ENCODE measurements around the gene GLS2.

GLS2 gene

DNA sequence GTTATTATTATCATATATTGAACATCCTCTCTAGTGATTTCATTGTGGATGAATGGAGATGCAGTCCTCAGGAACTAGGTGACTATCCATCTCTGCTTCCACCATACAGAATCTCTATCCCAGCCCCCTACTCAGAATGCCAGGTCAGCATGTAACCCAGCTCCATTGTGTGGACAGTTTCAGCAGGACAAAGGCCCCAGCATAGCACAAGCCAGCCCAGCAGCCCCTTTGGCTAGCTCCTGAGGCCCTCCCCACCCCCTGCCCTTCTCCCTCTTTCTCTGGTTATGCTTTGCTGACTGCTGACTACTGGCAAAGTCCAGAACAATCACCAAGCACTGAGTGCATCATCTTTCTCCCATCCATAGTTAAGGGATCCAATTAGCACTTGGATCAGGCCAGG, 25.4 kb downstream of the GLS2 start:
- POLR2A ChIA-PET: interaction anchor here (0.9 kb wide), 1 partner anchor 104 kb away, joined by 3 read pairs; no protein-coding TSS in a partner anchor
- no peak overlapping the region for H3K4me3 ChIP-seq (ENCODE audit: low read depth, low read length)
- TF ChIP-seq, protein P1, sequence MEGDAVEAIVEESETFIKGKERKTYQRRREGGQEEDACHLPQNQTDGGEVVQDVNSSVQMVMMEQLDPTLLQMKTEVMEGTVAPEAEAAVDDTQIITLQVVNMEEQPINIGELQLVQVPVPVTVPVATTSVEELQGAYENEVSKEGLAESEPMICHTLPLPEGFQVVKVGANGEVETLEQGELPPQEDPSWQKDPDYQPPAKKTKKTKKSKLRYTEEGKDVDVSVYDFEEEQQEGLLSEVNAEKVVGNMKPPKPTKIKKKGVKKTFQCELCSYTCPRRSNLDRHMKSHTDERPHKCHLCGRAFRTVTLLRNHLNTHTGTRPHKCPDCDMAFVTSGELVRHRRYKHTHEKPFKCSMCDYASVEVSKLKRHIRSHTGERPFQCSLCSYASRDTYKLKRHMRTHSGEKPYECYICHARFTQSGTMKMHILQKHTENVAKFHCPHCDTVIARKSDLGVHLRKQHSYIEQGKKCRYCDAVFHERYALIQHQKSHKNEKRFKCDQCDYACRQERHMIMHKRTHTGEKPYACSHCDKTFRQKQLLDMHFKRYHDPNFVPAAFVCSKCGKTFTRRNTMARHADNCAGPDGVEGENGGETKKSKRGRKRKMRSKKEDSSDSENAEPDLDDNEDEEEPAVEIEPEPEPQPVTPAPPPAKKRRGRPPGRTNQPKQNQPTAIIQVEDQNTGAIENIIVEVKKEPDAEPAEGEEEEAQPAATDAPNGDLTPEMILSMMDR (IDR thresholded peaks at IDR 0.05; ENCODE audit: insufficient read depth, low read length, missing control alignments): no peak
- CTCF ChIA-PET: interaction anchor here (0.6 to 6.8 kb wide), 17 partner anchors 11 to 271 kb away, joined by 3 to 100 read pairs (median 15); partner anchors contain the start of genes ANKRD52, APOF, CNPY2 and COQ10A
- DNase-seq (ENCODE audit: low read depth, low spot score): no peak

DNA sequence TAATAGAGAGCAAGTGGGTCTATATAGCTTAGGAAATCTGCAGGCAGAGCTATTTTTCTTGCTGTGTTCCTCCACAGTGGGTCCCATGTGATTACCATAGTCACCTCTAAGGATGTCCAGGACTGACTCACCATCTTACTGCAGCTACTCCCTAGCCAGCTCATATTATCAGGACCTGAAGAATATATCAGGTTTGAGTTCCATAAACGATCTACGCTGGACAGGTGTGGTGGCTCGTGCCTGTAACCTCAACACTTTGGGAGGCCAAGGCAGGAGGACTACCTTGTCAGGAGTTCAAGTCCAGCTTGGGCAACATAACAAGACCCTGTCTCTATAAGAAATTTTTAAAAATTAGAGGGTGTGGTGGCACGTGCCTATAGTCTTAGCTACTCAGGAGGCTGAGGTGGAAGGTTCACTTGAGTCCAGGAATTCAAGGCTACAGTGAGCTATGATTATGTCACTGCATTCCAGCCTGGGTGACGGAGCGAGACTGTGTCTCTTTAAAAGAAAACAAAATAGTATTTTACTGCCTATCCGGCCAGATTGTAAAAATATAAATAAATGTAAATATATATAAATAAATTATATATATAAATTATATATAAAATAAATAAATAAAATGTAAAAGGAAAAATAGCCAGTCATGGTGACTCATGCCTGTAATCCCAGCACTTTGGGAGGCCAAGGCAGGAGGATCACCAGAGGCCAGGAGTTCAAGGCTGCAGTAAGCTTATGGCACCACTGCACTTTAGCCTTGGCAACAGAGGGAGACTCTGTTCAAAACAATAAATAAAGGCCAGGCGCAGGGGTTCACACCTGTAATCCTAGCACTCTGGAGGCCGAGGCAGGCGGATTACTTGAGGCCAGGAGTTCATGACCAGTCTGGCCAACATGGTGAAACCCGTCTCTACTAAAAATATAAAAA, 26.5 kb downstream of the GLS2 start:
- CTCF ChIA-PET: interaction anchor here (1.0 to 6.8 kb wide), 11 partner anchors 10 to 272 kb away, joined by 3 to 100 read pairs (median 6); partner anchors contain the start of genes ANKRD52, APOF, CNPY2 and COQ10A

GRCh38 chr12:56457817-56458216, 30.1 kb downstream of the GLS2 start:
- no peak overlapping the region for H3K4me3 ChIP-seq (ENCODE audit: low read depth, low read length)
- TF ChIP-seq, protein P1 (IDR thresholded peaks at IDR 0.05; ENCODE audit: insufficient read depth, low read length, missing control alignments): no peak
- ChIA-PET POLR2A (no interaction called here), CTCF (interaction anchor here (0.9 to 1.1 kb wide), 2 partner anchors 141 to 201 kb away, joined by 3 read pairs; no protein-coding TSS in a partner anchor)
- DNase-seq (ENCODE audit: low read depth, low spot score): no peak

More for the DNA sequence above, 26.5 kb downstream of the GLS2 start:
- no peak overlapping the region for H3K4me3 ChIP-seq (ENCODE audit: low read depth, low read length)
- POLR2A ChIA-PET: interaction anchor here (1.1 kb wide), 1 partner anchor 145 kb away, joined by 3 read pairs; the partner anchor contains the start of gene CNPY2
- TF ChIP-seq, protein P1 (IDR thresholded peaks at IDR 0.05; ENCODE audit: insufficient read depth, low read length, missing control alignments): no peak
- no peak for DNase-seq (ENCODE audit: low read depth, low spot score)

GRCh38 chr12:56454557-56454956, 33.4 kb downstream of the GLS2 start, which contains the start of gene MIP:
Gene MIP (minus strand): TSS chr12:56454657. CDS start chr12:56454613, 44 bp downstream.
- CTCF ChIA-PET: interaction anchor here (0.7 to 8.8 kb wide), 3 partner anchors 9 to 96 kb away, joined by 3 to 100 read pairs (median 4); no protein-coding TSS in a partner anchor
- POLR2A ChIA-PET: no interaction called here
- TF ChIP-seq, protein P1 (IDR thresholded peaks at IDR 0.05; ENCODE audit: insufficient read depth, low read length, missing control alignments): no peak

DNA sequence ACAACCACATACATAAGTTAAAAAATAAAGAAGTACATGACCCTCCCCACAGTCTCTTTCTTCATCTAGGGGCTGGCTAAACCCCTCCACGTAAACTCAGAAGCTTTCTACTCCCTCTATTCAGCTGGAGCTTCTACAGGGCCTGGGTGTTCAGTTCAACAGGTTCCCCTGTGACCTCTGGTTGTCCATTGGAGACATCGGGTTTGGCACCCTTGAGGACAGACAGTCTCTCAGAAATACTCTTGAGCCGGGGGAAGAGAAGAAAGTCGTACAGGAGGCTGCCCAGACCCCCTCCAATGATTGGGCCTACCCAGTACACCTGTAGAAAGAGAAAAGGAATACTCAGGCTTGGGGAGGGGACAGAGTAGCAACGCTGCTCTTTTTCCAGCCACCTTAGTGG, 36.8 kb downstream of the GLS2 start:
- no peak overlapping the region for H3K4me3 ChIP-seq (ENCODE audit: low read depth, low read length)
- ChIA-PET CTCF (interaction anchor here (0.8 to 8.8 kb wide), 3 partner anchors 12 to 97 kb away, joined by 3 to 100 read pairs (median 4); no protein-coding TSS in a partner anchor), POLR2A (no interaction called here)
- TF ChIP-seq, protein P1 (IDR thresholded peaks at IDR 0.05; ENCODE audit: insufficient read depth, low read length, missing control alignments): no peak
- DNase-seq (ENCODE audit: low read depth, low spot score): no peak

More at GRCh38 chr12:56454557-56454956, 33.4 kb downstream of the GLS2 start, which contains the start of gene MIP:
- no peak within 1 kb of the TSS for H3K4me3 ChIP-seq (ENCODE audit: low read depth, low read length)
- no peak for DNase-seq (ENCODE audit: low read depth, low spot score)

DNA sequence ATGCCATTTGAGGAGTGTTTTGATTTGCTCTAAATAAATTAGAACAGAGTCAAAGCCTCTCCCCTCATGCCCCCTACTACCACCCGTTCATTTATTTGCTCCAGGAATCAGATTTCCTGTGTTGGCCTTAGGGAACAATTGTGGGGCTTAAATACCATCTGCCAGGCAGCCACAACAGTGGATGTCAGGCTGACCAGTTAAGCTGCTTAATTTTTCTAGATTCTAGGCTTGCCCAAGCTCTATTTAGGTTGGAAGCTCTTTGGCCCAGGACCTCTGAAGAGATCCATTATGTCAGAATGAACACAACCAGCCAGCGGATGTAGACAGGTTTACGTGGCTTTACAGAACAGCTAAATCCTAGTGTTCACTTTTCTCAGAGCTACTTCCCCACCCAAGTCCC, 37.7 kb downstream of the GLS2 start:
- DNase-seq (ENCODE audit: low read depth, low spot score): no peak
- H3K4me3 ChIP-seq (ENCODE audit: low read depth, low read length): no peak overlapping the region
- CTCF ChIA-PET: interaction anchor here (1.1 to 8.8 kb wide), 5 partner anchors 9 to 134 kb away, joined by 3 to 100 read pairs (median 5); partner anchors contain the start of gene CNPY2
- POLR2A ChIA-PET: no interaction called here
- TF ChIP-seq, protein P1 (IDR thresholded peaks at IDR 0.05; ENCODE audit: insufficient read depth, low read length, missing control alignments): no peak
